Mesenchymal stem cell (in vitro differentiated cells and primary cell): ENCODE results near the gene KPNA6.
A peak's percentile ranks its signal among the peaks of the same experiment; 100 is the strongest.

ENCODE experiments used
- DNase-seq: peaks from one replicate; pipeline ENCODE4 v3.0.0-alpha.2; 2013
- H2AFZ ChIP-seq: one replicate; pipeline ENCODE4 v1.6.1; 2013; ENCODE audit warnings: low read depth, mild to moderate bottlenecking, control low read depth, inconsistent platforms, low read length, moderate library complexity
- H2AK5ac ChIP-seq: 2 replicates; pipeline ENCODE4 v1.6.1; 2013; ENCODE audit warnings: low read length, moderate library complexity, mild to moderate bottlenecking, inconsistent platforms; ENCODE audit not compliant: severe bottlenecking
- H2BK120ac ChIP-seq: one replicate; pipeline ENCODE4 v1.6.1; 2013; ENCODE audit warnings: low read depth, mild to moderate bottlenecking, inconsistent platforms, low read length, moderate library complexity
- H2BK12ac ChIP-seq, 2 experiments: one replicate each; pipeline ENCODE4 v1.6.1; 2013; ENCODE audit warnings: inconsistent platforms in 2 of 2, low read length in 2 of 2, mild to moderate bottlenecking in 2 of 2, moderate library complexity in 2 of 2, control low read depth in 1 of 2
- H2BK15ac ChIP-seq: one replicate; pipeline ENCODE4 v1.6.1; 2013; ENCODE audit warnings: mild to moderate bottlenecking, low read depth, inconsistent platforms; ENCODE audit not compliant: poor library complexity, severe bottlenecking
- H2BK5ac ChIP-seq: 2 replicates; pipeline ENCODE4 v1.6.1; 2013; ENCODE audit warnings: low read depth, mild to moderate bottlenecking, low read length, control low read depth, inconsistent platforms; ENCODE audit not compliant: poor library complexity, severe bottlenecking
- H3K14ac ChIP-seq, 2 experiments: one replicate each; pipeline ENCODE4 v1.6.1; 2013; ENCODE audit warnings: inconsistent platforms in 2 of 2, low read length in 2 of 2, control low read depth in 1 of 2, mild to moderate bottlenecking in 1 of 2, moderate library complexity in 1 of 2
- H3K18ac ChIP-seq, 2 experiments: one replicate each; pipeline ENCODE4 v1.6.1; 2013; ENCODE audit warnings: inconsistent platforms in 2 of 2, low read length in 2 of 2, control low read depth in 1 of 2, low read depth in 1 of 2, mild to moderate bottlenecking in 1 of 2
- H3K23ac ChIP-seq, 2 experiments: one replicate each; pipeline ENCODE4 v1.6.1; 2013; ENCODE audit warnings: inconsistent platforms in 2 of 2, low read length in 2 of 2, mild to moderate bottlenecking in 2 of 2, moderate library complexity in 2 of 2, control low read depth in 1 of 2
- H3K27ac ChIP-seq: 2 replicates; pipeline ENCODE4 v1.5.1; 2013; ENCODE audit warnings: mild to moderate bottlenecking, moderate library complexity, low read length, control low read depth, inconsistent platforms; ENCODE audit not compliant: poor library complexity, severe bottlenecking
- H3K27me3 ChIP-seq, 2 experiments: 2 replicates each; pipeline versions ENCODE4 v1.6.1 to v1.7.0; 2013; ENCODE audit warnings: low read length in 2 of 2, mild to moderate bottlenecking in 2 of 2, moderate library complexity in 2 of 2, control low read depth in 1 of 2, inconsistent platforms in 1 of 2; ENCODE audit not compliant: control insufficient read depth in 1 of 2, insufficient read depth in 1 of 2
- H3K36me3 ChIP-seq, 2 experiments: 2 replicates each; pipeline versions ENCODE4 v1.6.1 to v1.7.0; 2013; ENCODE audit warnings: low read length in 2 of 2, control low read depth in 1 of 2, inconsistent platforms in 1 of 2, low read depth in 1 of 2, mild to moderate bottlenecking in 1 of 2; ENCODE audit not compliant: insufficient read depth in 2 of 2, control insufficient read depth in 1 of 2
- H3K4ac ChIP-seq, 2 experiments: one replicate each; pipeline ENCODE4 v1.6.1; 2013; ENCODE audit warnings: inconsistent platforms in 2 of 2, low read length in 2 of 2, mild to moderate bottlenecking in 2 of 2, moderate library complexity in 2 of 2, control low read depth in 1 of 2, low read depth in 1 of 2
- H3K4me1 ChIP-seq: 2 replicates; pipeline ENCODE4 v1.6.1; 2013; ENCODE audit warnings: low read depth, low read length, control low read depth; ENCODE audit not compliant: control insufficient read depth, insufficient read depth
- H3K4me2 ChIP-seq: 2 replicates; pipeline ENCODE4 v1.6.1; 2013; ENCODE audit warnings: low read length, mild to moderate bottlenecking, inconsistent platforms; ENCODE audit not compliant: poor library complexity, severe bottlenecking
- H3K4me3 ChIP-seq, 2 experiments: 2 replicates each; pipeline versions ENCODE4 v1.5.1 to v1.7.0; 2013; ENCODE audit warnings: low read length in 2 of 2, mild to moderate bottlenecking in 2 of 2, control low read depth in 1 of 2, low read depth in 1 of 2; ENCODE audit not compliant: insufficient read depth in 1 of 2
- H3K79me1 ChIP-seq: replicated peaks from 2 replicates; pipeline ENCODE4 v1.6.1; 2013; ENCODE audit warnings: mild to moderate bottlenecking, control low read depth, low read length, inconsistent platforms; ENCODE audit not compliant: poor library complexity, severe bottlenecking
- H3K9ac ChIP-seq: 2 replicates; pipeline ENCODE4 v1.7.0; 2013; ENCODE audit warnings: mild to moderate bottlenecking, low read length, moderate library complexity
- H3K9me3 ChIP-seq: 2 replicates; pipeline ENCODE4 v1.7.0; 2013; ENCODE audit warnings: mild to moderate bottlenecking, low read length; ENCODE audit not compliant: control insufficient read depth
- H4K8ac ChIP-seq: one replicate; pipeline ENCODE4 v1.6.1; 2013; ENCODE audit warnings: inconsistent platforms, mild to moderate bottlenecking, low read length, moderate library complexity
- H4K91ac ChIP-seq: one replicate; pipeline ENCODE4 v1.6.1; 2013; ENCODE audit warnings: mild to moderate bottlenecking, low read length, inconsistent platforms
- WGBS: methylation state at CpG from one replicate; pipeline ENCODE4 v1.1.7; 2013; ENCODE audit warnings: mixed read lengths; 5-methylcytosine and 5-hydroxymethylcytosine counted together

KPNA6 gene

DNA sequence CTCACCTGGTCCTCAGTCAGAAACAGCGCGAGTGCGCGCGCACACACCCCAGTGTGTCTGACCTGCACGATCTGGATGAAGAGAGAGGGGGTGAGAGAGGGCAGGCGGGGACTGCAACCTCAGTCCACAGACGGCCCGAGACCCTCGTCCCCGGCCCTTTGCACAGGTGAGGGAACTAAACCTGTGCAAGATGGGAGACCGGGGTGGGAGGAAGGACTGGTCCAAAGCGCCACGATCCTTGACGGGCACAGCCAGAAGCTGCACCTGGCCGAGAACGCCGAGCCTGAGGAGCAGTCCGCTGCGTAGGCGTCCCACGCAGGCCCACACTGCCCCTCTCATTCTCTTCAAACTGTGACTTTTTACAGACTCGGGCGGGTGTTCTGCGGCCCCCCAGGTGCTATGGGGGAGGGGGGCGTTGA lies 97.1 kb downstream of the KPNA6 start:
- Histone ChIP-seq H2AK5ac (no peak overlapping the region), H3K18ac (peak overlapping the region in 1 of 2 experiments; percentile 62), H3K9me3 (no peaks in the 10 kb centered on the region), H4K91ac (no peak overlapping the region), H2BK12ac (no peak overlapping the region), H3K4ac (peak overlapping the region in 1 of 2 experiments; percentile 29), H3K4me2 (peak overlapping the region; percentile 89), H4K8ac (no peak overlapping the region), H3K4me1 (peaks cover 30% of the 10 kb centered on the region), H2BK120ac (no peak overlapping the region), H3K27ac (no peak overlapping the region), H2AFZ (no peak overlapping the region), H3K36me3 (peaks cover 9 to 15% of the 10 kb centered on the region in 2 experiments), H3K4me3 (peak overlapping the region; percentile 65 to 93), H3K23ac (peak overlapping the region in 1 of 2 experiments; percentile 63), H3K14ac (peak overlapping the region in 1 of 2 experiments; percentile 64), H2BK5ac (no peak overlapping the region), H2BK15ac (no peak overlapping the region), H3K27me3 (no peaks in the 10 kb centered on the region), H3K79me1 (peaks cover 14% of the 10 kb centered on the region), H3K9ac (peak overlapping the region; percentile 93)
- DNase-seq: no peak
- 34% methylated on average over 18 of the region's 26 CpGs for WGBS

DNA sequence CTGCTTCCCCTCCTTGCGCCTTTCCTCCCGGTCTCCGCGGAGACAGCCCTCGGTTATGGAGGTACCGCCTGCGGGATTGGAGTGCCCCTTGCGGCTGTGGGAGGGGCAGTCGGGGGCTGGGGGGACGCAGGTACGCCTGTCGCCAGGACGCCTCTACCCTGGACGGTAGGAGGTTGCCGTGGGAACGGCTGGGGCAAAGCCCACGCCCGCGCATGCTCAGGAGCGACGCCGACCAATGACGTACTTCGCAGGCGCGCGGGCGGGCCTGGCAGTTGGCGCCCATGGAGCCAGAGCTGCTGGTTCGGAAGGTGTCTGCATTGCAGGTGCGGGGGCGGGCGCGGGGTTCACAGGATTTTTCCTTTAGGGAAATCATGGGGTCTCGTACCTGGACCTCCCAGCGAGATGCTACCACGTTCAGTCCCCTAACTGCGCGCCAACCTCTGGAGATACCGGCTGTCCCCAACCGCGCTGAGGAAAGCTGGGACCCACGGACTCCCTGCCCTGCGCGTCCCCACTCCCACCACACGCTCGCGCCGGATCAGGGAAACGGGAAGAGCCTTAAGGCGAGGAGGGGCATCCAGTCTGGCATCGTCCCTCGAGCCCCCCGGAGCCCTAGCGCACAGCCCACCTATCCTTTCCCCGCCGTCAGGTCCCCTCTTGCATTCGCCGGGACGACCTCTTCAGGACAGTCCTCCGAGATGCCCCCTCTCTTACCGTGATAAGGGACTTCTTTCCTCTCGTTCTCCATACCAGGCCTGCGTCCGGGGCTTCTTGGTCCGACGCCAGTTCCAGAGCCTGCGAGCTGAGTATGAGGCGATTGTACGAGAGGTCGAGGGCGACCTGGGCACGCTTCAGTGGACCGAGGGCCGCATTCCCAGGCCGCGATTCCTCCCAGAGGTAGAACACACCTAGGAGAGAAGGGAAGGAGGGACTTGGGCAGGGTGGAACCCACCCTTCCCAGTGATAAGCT lies 97.8 kb downstream of the KPNA6 start, which contains the start of gene IQCC:
TSS of gene IQCC (plus strand) at position 271 of the 970 bp plus-strand sequence. CDS start at position 282, 11 bp downstream.
- Histone ChIP-seq H3K18ac (peak within 1 kb of the TSS in 1 of 2 experiments; percentile 62), H3K4me3 (peak within 1 kb of the TSS; percentile 65 to 93), H4K8ac (peak within 1 kb of the TSS; percentile 92), H2BK15ac (no peak within 1 kb of the TSS), H3K23ac (peak within 1 kb of the TSS in 1 of 2 experiments; percentile 63), H3K36me3 (peaks cover 9 to 15% of the 10 kb centered on the region in 2 experiments), H3K27me3 (no peaks in the 10 kb centered on the region), H2AFZ (peak within 1 kb of the TSS; percentile 65), H2BK120ac (no peak within 1 kb of the TSS), H3K79me1 (peaks cover 14% of the 10 kb centered on the region), H2BK5ac (no peak within 1 kb of the TSS), H3K9me3 (no peaks in the 10 kb centered on the region), H2AK5ac (no peak within 1 kb of the TSS), H2BK12ac (no peak within 1 kb of the TSS), H3K4ac (peak within 1 kb of the TSS in 1 of 2 experiments; percentile 84), H3K4me2 (peak within 1 kb of the TSS; percentile 89), H3K14ac (peak within 1 kb of the TSS in 1 of 2 experiments; percentile 64), H3K9ac (peak within 1 kb of the TSS; percentile 93), H4K91ac (peak within 1 kb of the TSS; percentile 34), H3K27ac (no peak within 1 kb of the TSS), H3K4me1 (peaks cover 30% of the 10 kb centered on the region)
- peak; percentile 83 for DNase-seq
- WGBS: 2% methylated on average over 67 of the region's 77 CpGs

GRCh38 chr1:32208469-32208868 lies 100.6 kb downstream of the KPNA6 start:
- no peak overlapping the region for H3K4ac ChIP-seq
- H3K9me3 ChIP-seq: no peaks in the 10 kb centered on the region
- no peak overlapping the region for H3K4me3 ChIP-seq
- no peak overlapping the region for H3K4me2 ChIP-seq
- peaks cover 22% of the 10 kb centered on the region for H3K4me1 ChIP-seq
- H2BK15ac ChIP-seq: no peak overlapping the region
- no peak for DNase-seq
- H3K14ac ChIP-seq: no peak overlapping the region
- H3K79me1 ChIP-seq: peaks cover 11% of the 10 kb centered on the region
- H2BK12ac ChIP-seq: no peak overlapping the region
- H3K36me3 ChIP-seq: peaks cover 12 to 29% of the 10 kb centered on the region in 2 experiments
- 97% methylated on average over 6 of the region's 6 CpGs for WGBS
- H2AFZ ChIP-seq: no peak overlapping the region
- H3K18ac ChIP-seq: no peak overlapping the region
- H2BK120ac ChIP-seq: no peak overlapping the region
- no peaks in the 10 kb centered on the region for H3K27me3 ChIP-seq
- no peak overlapping the region for H2AK5ac ChIP-seq
- no peak overlapping the region for H3K9ac ChIP-seq
- H2BK5ac ChIP-seq: no peak overlapping the region
- H4K8ac ChIP-seq: no peak overlapping the region
- H4K91ac ChIP-seq: no peak overlapping the region
- H3K23ac ChIP-seq: no peak overlapping the region
- no peak overlapping the region for H3K27ac ChIP-seq

GRCh38 chr1:32208891-32209328 lies 101.1 kb downstream of the KPNA6 start, which contains the start of gene DCDC2B:
TSS of gene DCDC2B (plus strand) at chr1:32209089. CDS start at chr1:32209094, 5 bp downstream.
- H3K27me3 ChIP-seq: no peaks in the 10 kb centered on the region
- peaks cover 22% of the 10 kb centered on the region for H3K4me1 ChIP-seq
- peaks cover 12 to 27% of the 10 kb centered on the region in 2 experiments for H3K36me3 ChIP-seq
- H2BK12ac ChIP-seq: peak within 1 kb of the TSS in 1 of 2 experiments; percentile 51
- H2AK5ac ChIP-seq: no peak within 1 kb of the TSS
- WGBS: 88% methylated on average over 5 of the region's 5 CpGs
- H3K27ac ChIP-seq: no peak within 1 kb of the TSS
- no peak within 1 kb of the TSS for H2BK15ac ChIP-seq
- no peak within 1 kb of the TSS for H4K8ac ChIP-seq
- no peak within 1 kb of the TSS for H3K9ac ChIP-seq
- H3K4me2 ChIP-seq: no peak within 1 kb of the TSS
- H3K23ac ChIP-seq: no peak within 1 kb of the TSS
- no peak within 1 kb of the TSS for H2AFZ ChIP-seq
- H2BK5ac ChIP-seq: no peak within 1 kb of the TSS
- H3K79me1 ChIP-seq: peaks cover 9% of the 10 kb centered on the region
- no peak within 1 kb of the TSS for H3K4ac ChIP-seq
- H2BK120ac ChIP-seq: no peak within 1 kb of the TSS
- no peak within 1 kb of the TSS for H3K4me3 ChIP-seq
- H3K14ac ChIP-seq: no peak within 1 kb of the TSS
- no peak within 1 kb of the TSS for H3K18ac ChIP-seq
- no peaks in the 10 kb centered on the region for H3K9me3 ChIP-seq
- DNase-seq: peak; percentile 65
- peak within 1 kb of the TSS; percentile 37 for H4K91ac ChIP-seq
